ENCODE data around the gene PSKH1.

DNA sequence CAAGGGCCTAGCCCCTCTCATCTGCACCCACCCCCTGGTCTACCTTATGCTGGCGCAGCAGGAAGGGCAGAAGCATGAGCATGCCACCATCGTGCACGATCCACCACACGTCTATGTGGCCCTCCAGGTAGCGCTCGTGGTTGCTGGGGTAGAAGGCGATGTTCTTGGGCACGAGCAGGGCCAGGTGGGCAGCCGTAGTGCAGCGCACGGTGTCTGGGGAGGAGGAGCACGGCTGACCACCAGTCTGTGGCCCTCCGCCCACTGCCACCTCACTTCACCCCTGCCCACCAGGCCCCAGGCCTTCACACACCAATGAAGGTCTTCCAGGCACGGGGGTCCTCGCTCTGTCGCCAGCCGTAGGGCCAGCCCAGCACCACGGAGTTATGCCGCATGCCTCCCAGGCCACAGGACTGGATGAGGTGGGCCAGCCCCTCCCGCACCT is 53.1 kb downstream of the PSKH1 start:
- TF ChIP-seq, protein P1, sequence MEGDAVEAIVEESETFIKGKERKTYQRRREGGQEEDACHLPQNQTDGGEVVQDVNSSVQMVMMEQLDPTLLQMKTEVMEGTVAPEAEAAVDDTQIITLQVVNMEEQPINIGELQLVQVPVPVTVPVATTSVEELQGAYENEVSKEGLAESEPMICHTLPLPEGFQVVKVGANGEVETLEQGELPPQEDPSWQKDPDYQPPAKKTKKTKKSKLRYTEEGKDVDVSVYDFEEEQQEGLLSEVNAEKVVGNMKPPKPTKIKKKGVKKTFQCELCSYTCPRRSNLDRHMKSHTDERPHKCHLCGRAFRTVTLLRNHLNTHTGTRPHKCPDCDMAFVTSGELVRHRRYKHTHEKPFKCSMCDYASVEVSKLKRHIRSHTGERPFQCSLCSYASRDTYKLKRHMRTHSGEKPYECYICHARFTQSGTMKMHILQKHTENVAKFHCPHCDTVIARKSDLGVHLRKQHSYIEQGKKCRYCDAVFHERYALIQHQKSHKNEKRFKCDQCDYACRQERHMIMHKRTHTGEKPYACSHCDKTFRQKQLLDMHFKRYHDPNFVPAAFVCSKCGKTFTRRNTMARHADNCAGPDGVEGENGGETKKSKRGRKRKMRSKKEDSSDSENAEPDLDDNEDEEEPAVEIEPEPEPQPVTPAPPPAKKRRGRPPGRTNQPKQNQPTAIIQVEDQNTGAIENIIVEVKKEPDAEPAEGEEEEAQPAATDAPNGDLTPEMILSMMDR (IDR thresholded peaks at IDR 0.05; ENCODE audit: low read depth, low read length, poor library complexity, severe bottlenecking): no peak
- TF ChIP-seq EZH2phosphoT487 (IDR thresholded peaks at IDR 0.05; ENCODE audit: borderline replicate concordance, low read length): no peak

Data from DOHH2 (cell line).